Measurements from ENCODE around the gene DUSP14.

The DUSP14 gene

GRCh38 chr17:37541880-37542660 lies 52.4 kb downstream of the DUSP14 start:
- no peak overlapping the region for H3K4me3 ChIP-seq (ENCODE audit: low read depth, low read length)
- DNase-seq (ENCODE audit: low read depth), result no peak
- TF ChIP-seq, protein P1, sequence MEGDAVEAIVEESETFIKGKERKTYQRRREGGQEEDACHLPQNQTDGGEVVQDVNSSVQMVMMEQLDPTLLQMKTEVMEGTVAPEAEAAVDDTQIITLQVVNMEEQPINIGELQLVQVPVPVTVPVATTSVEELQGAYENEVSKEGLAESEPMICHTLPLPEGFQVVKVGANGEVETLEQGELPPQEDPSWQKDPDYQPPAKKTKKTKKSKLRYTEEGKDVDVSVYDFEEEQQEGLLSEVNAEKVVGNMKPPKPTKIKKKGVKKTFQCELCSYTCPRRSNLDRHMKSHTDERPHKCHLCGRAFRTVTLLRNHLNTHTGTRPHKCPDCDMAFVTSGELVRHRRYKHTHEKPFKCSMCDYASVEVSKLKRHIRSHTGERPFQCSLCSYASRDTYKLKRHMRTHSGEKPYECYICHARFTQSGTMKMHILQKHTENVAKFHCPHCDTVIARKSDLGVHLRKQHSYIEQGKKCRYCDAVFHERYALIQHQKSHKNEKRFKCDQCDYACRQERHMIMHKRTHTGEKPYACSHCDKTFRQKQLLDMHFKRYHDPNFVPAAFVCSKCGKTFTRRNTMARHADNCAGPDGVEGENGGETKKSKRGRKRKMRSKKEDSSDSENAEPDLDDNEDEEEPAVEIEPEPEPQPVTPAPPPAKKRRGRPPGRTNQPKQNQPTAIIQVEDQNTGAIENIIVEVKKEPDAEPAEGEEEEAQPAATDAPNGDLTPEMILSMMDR (IDR thresholded peaks at IDR 0.05; ENCODE audit: insufficient read depth, low read depth, low read length, missing control alignments), result no peak

GRCh38 chr17:37543637-37544052 lies 54.0 kb downstream of the DUSP14 start:
- DNase-seq (ENCODE audit: low read depth), result no peak
- TF ChIP-seq, protein P1 (IDR thresholded peaks at IDR 0.05; ENCODE audit: insufficient read depth, low read depth, low read length, missing control alignments), result no peak
- no peak overlapping the region for H3K4me3 ChIP-seq (ENCODE audit: low read depth, low read length)

- no peak for DNase-seq (ENCODE audit: low read depth)
- no peak overlapping the region for H3K4me3 ChIP-seq (ENCODE audit: low read depth, low read length)
- TF ChIP-seq, protein P1 (IDR thresholded peaks at IDR 0.05; ENCODE audit: insufficient read depth, low read depth, low read length, missing control alignments), result no peak
Observed at GRCh38 chr17:37545486-37545885, 55.8 kb downstream of the DUSP14 start.

GRCh38 chr17:37546302-37546701 lies 56.6 kb downstream of the DUSP14 start:
- no peak overlapping the region for H3K4me3 ChIP-seq (ENCODE audit: low read depth, low read length)
- TF ChIP-seq, protein P1 (IDR thresholded peaks at IDR 0.05; ENCODE audit: insufficient read depth, low read depth, low read length, missing control alignments), result no peak
- no peak for DNase-seq (ENCODE audit: low read depth)

DNA sequence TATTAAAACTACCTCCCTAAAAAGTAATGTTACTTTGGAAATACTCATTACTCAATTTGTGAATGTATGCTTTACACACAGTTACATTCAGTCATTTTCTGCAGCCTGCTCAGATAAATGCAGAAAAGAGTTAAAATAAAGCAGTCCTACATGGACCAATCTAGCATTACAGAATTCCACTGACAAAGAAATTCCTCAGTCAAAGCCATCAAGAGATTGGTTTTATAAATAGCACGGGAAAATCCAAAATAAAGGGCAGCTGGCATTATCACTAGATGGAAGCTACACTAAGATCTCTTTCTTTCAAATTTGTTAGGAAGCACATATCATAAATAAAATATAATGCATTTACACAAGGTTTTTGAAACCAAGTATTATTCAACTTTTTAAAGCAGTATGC lies 58.3 kb downstream of the DUSP14 start:
- DNase-seq (ENCODE audit: low read depth), result no peak
- TF ChIP-seq, protein P1 (IDR thresholded peaks at IDR 0.05; ENCODE audit: insufficient read depth, low read depth, low read length, missing control alignments), result no peak
- H3K4me3 ChIP-seq (ENCODE audit: low read depth, low read length), result no peak overlapping the region

DNA sequence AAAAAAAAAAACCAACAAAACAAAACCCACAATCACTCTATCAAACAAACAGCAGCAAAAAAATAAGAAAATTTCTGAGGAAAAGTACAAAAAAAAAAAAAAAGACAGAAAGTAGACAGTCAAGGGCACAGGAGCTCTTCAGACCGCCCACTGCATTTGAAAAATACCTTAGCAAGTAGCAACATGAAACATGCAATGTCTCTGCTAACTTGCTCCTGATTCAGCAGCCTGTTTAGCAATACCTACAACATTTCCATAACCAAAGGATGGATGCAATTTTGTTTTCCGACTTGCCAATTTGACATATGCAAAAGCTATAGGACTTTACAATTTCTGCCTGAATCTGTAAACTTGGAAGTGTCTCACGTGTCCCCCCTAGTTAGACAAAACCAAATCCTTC lies 62.1 kb downstream of the DUSP14 start:
- TF ChIP-seq, protein P1 (IDR thresholded peaks at IDR 0.05; ENCODE audit: insufficient read depth, low read depth, low read length, missing control alignments), result no peak

More for the DNA sequence above, 62.1 kb downstream of the DUSP14 start:
- DNase-seq (ENCODE audit: low read depth), result no peak
- H3K4me3 ChIP-seq (ENCODE audit: low read depth, low read length), result no peak overlapping the region
